T-helper 2 cell treated with Interferon-gamma antibody and Interleukin-4, amounts not matched to agents 5 μg/mL and 100 μg/mL, for 36 hours (primary cell): ENCODE results near the gene ACAP2.
A peak's percentile ranks its signal among the peaks of the same experiment; 100 is the strongest.

Source experiments
- DNase-seq: peaks from one replicate; pipeline ENCODE4 v3.0.0; 2021; ENCODE audit warnings: low spot score
- H3K27ac Mint-ChIP-seq: one replicate; pipeline ENCODE4 v1.8.0; 2021; ENCODE audit warnings: mild to moderate bottlenecking, mixed read lengths
- H3K27me3 Mint-ChIP-seq: one replicate; pipeline ENCODE4 v1.8.0; 2021; ENCODE audit warnings: low read depth, mixed read lengths
- H3K36me3 Mint-ChIP-seq: one replicate; pipeline ENCODE4 v1.8.0; 2021; ENCODE audit warnings: low read depth, mixed read lengths
- H3K4me1 Mint-ChIP-seq: one replicate; pipeline ENCODE4 v1.8.0; 2021; ENCODE audit warnings: low read depth, mixed read lengths
- H3K4me3 Mint-ChIP-seq: one replicate; pipeline ENCODE4 v1.8.0; 2022; ENCODE audit warnings: mild to moderate bottlenecking, moderate library complexity, mixed read lengths
- H3K9me3 Mint-ChIP-seq: one replicate; pipeline ENCODE4 v1.8.0; 2021; ENCODE audit warnings: mixed read lengths

ACAP2 gene

DNA sequence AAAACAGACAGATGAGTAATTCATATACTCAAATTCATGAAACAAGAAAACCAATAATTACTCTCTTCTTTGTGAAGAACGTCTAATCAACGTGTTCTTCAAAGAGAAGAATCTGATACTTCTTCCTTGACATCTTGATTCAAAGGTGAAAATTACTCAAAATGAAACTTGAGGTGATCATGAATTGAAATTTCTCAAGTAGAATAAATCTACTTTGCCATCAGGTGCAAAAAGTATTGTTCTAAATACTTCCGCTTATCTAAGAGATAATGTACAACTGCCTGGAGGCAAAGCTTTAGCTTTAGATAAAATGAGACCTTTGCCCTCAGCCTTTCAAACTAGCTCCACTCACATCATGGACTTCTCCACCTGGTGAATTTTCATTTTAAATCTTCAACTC, 158.0 kb downstream of the ACAP2 start:
- Mint-ChIP-seq H3K27ac (no peak overlapping the region), H3K4me3 (no peak overlapping the region), H3K36me3 (peaks cover 45% of the 10 kb centered on the region)

DNA sequence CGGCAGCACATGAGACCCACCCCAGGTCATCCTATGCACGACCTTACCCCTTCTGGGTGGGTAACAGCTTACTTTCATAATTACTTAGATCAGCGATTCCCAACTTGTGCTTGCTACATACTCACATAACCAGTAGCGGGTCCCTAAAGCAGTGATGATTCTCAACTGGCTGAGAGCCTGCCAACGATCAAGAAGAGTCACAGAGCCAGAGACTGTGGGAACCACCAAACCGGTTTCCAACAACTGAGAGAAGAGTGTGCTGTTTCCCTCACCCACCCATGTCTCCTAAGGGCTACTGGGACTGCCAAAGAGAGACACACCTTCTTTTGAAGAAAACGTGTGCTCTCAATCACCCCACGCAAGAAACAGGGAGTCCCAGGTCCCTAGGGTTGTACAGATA, 159.9 kb downstream of the ACAP2 start:
- DNase-seq = no peak
- Mint-ChIP-seq H3K36me3 (peaks cover 36% of the 10 kb centered on the region), H3K4me3 (no peak overlapping the region), H3K4me1 (peaks cover 22% of the 10 kb centered on the region), H3K9me3 (no peaks in the 10 kb centered on the region), H3K27me3 (no peaks in the 10 kb centered on the region), H3K27ac (no peak overlapping the region)

More for the DNA sequence above, 158.0 kb downstream of the ACAP2 start:
- no peaks in the 10 kb centered on the region for H3K27me3 Mint-ChIP-seq
- H3K4me1 Mint-ChIP-seq = peaks cover 22% of the 10 kb centered on the region
- no peaks in the 10 kb centered on the region for H3K9me3 Mint-ChIP-seq
- no peak for DNase-seq

DNA sequence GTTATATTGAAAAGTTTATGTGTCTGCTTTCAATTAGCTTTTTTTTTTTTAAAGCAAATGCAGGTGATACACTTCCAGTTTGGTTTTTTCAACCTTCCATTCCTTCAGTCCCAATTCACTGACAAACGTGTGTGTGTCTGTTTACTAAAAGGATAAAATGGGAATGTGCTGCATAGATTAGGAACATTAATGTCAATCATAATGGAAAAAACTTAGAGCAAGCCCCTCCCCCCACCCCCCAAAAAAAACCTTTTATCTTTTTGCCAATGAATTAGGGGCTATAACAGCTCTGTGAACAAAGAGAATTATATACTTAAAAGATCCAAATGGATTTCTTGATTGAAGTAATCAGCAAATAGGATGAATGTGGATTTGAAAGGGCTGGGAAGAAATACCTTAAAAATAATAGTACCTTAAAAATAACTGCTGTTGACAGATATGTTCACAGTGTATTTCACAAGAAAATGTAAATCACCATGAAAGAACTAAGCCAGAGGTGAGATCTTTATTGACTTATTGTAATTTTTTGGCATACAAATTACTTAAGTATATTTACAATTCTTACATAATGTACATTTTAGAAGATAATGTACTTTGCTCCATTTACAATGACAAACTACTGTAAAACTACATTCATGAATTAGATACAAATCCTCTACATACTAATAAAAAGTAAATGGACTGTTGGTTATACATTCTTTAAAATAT, 168.4 kb downstream of the ACAP2 start:
- no peaks in the 10 kb centered on the region for H3K27me3 Mint-ChIP-seq
- no peak overlapping the region for H3K27ac Mint-ChIP-seq
- H3K4me3 Mint-ChIP-seq = no peak overlapping the region
- peaks cover 8% of the 10 kb centered on the region for H3K36me3 Mint-ChIP-seq
- DNase-seq = no peak
- H3K9me3 Mint-ChIP-seq = no peaks in the 10 kb centered on the region
- H3K4me1 Mint-ChIP-seq = peaks cover 15% of the 10 kb centered on the region

DNA sequence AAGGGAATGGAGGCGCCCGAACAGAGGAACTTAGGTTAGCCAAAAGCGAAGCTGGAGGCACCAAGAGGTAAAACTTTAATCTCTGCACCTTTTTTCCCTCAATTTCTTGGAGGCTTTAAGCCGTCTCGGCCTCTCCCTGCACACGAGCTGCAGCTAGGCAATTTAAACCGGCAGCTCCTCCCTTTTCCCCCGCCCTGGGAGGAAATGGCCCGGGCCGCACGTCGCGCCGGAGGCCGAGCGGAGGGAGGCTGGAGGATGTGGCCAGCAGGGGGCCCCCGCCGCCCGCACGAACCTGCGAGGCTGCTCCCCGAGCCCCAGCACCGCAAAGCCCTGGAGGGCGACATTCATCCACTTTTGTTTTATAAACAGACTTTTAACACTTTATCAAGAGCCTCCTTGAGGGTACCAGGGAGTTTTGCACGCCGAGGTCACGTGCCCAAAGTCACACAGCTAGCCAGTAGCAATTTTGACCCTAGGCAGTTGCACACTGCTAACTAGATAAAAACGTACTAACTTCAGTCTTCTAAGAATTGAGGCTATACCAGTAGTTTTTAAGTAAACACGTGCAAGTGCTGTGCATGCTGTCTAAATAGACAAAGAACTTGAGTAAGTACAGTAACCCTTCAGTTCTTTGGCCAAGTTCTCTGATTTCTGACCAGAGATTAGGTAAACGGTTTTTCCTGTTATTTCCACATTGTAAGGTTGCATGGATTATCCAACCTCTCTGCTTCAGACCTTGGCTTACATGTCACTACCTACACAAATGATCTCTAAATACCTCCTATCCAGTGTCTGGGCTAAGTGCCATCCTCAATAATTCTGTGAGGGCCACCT, 171.2 kb downstream of the ACAP2 start:
- Mint-ChIP-seq H3K27me3 (no peaks in the 10 kb centered on the region), H3K9me3 (no peaks in the 10 kb centered on the region), H3K27ac (peak overlapping the region; percentile 84), H3K4me3 (peak overlapping the region; percentile 89), H3K4me1 (peaks cover 23% of the 10 kb centered on the region), H3K36me3 (peaks cover 3% of the 10 kb centered on the region)
- DNase-seq = peak; percentile 87

DNA sequence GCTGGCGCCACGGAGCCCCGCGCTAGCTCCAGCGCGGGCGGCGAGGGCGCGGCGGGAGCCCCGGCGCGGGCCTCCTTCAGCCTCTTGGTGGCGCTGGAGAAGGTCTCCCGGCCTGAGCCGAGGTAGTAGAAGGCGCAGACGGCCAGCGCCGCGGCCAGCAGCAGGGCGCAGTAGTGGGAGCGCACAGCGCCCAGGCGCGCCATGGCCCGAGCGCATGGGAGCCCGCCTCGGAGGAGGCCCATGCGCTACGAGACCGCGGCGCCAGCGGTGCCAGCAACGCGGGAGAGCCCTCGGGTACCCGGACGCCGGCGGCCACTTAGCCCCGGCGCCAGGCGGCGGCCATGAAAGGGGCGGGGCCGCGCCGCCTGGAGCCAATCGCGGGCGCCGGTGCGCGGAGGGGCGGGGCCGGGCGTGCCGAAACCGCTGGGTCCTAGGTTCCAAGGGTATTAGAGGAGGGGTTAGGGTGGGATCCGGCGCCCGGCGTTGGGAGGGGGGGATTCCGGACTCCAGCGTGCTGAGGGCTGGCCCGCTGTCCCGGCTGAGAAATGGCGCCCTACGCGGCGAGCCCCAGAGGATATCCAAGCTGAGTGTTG, 171.9 kb downstream of the ACAP2 start, which contains the start of gene XXYLT1:
XXYLT1 (minus strand) TSS at position 343 of the 593 bp plus-strand sequence; CDS start at position 242, 101 bp downstream.
- peak within 1 kb of the TSS; percentile 89 for H3K4me3 Mint-ChIP-seq
- peaks cover 4% of the 10 kb centered on the region for H3K36me3 Mint-ChIP-seq
- H3K27ac Mint-ChIP-seq = peak within 1 kb of the TSS; percentile 84
- no peaks in the 10 kb centered on the region for H3K9me3 Mint-ChIP-seq
- H3K4me1 Mint-ChIP-seq = peaks cover 23% of the 10 kb centered on the region
- no peaks in the 10 kb centered on the region for H3K27me3 Mint-ChIP-seq
- peak; percentile 89 for DNase-seq

DNA sequence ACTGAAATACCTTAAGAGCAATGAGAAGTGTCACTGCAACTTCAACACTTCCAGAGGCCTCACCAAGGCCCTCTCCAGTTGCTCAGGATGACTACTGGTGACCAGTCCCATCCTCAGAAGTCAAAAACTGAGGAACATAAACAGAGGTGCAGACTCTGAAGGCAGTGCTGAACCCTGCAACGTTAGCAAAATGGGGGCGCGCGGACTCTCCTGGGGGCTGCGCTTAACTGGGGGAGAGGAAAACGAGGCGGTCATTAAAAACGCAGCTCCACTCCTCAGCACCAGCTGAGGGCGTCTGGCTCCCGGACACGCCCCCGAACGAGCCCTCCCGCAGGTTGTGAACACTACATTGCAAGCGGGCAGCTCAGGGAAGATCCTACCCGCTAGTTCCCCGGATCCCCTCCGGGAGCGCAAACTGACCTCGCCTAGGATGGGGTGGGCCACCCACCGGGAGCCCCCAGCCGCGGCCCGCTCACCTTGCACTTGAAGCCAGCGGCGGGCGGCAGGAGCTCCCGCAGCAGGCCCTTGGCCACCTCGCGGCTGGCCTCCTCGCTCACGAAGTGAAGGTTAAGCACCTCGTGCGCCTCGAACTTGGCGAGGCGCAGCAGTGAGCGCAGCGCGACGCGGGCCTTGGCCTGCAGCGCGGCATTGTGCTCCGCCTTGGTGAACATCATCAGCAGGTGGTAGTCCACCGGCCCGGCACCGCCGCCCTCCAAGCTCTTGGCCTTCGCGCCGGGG, 172.6 kb downstream of the ACAP2 start:
- DNase-seq = peak; percentile 46
- Mint-ChIP-seq H3K27ac (no peak overlapping the region), H3K27me3 (no peaks in the 10 kb centered on the region), H3K9me3 (no peaks in the 10 kb centered on the region), H3K4me3 (peak overlapping the region; percentile 80), H3K4me1 (peaks cover 24% of the 10 kb centered on the region), H3K36me3 (peaks cover 9% of the 10 kb centered on the region)

DNA sequence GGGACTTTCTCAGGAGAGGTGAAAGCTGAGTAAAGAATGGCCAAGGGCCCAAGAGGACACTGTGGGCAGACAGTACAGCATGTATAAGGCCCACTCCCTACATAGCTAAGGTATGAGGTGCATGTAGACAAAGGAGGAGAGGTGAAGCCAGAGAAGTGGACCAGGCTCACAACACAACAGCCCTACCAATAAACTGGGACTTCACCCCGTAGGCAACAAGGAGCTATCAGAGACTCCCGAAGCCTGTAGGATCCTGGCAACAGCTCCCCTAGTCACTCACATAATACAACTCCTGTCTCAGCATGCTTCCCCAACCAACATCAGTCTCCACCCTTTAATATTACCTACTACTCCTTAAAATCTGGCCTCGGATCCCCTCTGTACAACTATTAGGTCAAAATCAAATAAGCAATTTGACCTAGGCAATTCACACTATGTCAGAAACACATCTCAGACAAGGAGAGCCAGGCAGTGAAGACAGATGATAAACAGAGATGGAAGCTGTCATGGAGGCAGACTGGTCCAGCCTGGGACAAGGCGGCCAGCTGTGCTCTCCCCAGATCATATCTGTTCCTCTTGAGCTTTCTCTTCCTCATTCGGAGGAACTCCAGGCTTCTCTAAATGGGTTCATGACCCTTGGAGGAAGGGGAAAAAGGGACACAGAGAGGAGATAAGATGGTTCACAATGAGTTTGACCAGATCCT, 173.3 kb downstream of the ACAP2 start:
- peaks cover 26% of the 10 kb centered on the region for H3K4me1 Mint-ChIP-seq
- no peaks in the 10 kb centered on the region for H3K9me3 Mint-ChIP-seq
- peaks cover 12% of the 10 kb centered on the region for H3K36me3 Mint-ChIP-seq
- DNase-seq = no peak
- H3K4me3 Mint-ChIP-seq = peak overlapping the region; percentile 80
- H3K27ac Mint-ChIP-seq = no peak overlapping the region
- no peaks in the 10 kb centered on the region for H3K27me3 Mint-ChIP-seq

DNA sequence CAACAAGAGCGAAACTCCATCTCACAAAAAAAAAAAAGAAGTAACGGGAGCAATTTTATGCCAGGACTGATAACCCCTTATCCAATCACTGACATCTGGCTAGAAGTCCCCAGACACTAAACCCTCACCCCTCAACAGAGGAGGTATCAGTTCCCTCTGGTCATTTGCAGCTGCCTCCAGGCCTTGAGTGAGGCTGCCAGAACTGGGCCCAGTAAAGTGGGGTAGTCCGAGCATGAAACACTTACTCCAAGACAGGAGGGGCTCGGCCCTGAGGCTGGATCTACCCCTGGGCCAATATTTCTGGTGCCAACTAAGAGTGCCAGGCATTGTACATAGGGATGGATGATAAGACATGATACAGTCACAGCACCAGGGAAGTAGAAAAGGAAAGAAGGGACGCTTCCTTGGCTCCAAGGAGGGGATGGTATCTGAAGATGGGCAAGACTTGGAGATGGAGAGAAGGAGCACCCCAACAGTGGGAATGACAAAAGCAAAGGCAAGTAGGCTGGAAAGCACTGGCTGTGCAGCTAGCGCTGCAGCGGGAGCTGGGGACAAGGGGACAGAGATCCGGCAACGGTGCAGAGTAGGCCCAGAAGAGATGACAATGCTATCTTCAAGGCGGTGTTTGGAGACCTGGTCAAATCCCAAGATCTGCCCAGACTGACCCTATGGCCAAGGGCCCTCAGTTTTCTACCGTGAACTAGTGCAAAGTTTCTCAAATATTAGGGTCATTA, 174.1 kb downstream of the ACAP2 start:
- no peak for DNase-seq
- peaks cover 12% of the 10 kb centered on the region for H3K36me3 Mint-ChIP-seq
- peak overlapping the region; percentile 9 for H3K4me3 Mint-ChIP-seq
- H3K27ac Mint-ChIP-seq = no peak overlapping the region
- H3K27me3 Mint-ChIP-seq = no peaks in the 10 kb centered on the region
- no peaks in the 10 kb centered on the region for H3K9me3 Mint-ChIP-seq
- peaks cover 31% of the 10 kb centered on the region for H3K4me1 Mint-ChIP-seq

DNA sequence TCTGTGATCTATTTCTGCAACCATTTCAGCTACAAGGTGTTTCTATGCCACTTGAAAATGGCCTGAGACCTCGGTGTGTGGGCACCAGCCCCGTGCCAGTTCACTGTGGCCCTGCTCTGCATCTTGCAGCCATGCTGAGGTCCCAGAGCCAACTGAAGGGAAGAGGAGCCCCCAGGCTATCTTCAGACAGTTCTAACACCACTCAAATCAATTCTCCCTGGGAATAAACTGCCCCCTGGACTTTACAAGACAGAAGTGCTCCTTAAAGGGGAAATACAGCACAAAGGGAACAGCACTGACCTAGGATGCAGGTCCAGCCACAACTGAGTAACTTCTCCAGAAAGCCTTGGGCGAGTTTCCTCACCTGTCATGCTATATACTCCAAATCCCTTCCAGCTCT, 175.7 kb downstream of the ACAP2 start:
- DNase-seq = no peak
- peaks cover 12% of the 10 kb centered on the region for H3K36me3 Mint-ChIP-seq
- H3K4me1 Mint-ChIP-seq = peaks cover 33% of the 10 kb centered on the region
- no peaks in the 10 kb centered on the region for H3K9me3 Mint-ChIP-seq
- H3K4me3 Mint-ChIP-seq = no peak overlapping the region
- no peaks in the 10 kb centered on the region for H3K27me3 Mint-ChIP-seq
- H3K27ac Mint-ChIP-seq = no peak overlapping the region

DNA sequence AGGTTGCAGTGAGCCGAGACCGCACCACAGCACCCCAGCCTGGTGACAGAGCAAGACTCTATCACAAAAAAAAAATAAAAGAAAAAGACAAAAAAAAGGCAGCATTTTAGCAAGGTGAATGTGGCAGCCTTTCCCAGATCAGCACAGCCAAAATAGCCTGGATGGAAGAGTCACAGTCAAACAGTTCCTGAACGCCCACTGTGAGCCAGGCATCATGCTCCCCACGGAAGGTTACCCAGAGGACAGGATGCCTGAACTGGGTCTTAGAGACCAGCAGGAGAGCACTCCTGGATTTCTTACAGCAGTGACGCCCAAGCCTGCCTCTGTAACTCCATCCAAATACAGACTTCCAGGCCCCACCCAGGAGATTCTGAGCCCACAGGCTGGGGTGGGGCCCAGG, 176.4 kb downstream of the ACAP2 start:
- no peak overlapping the region for H3K4me3 Mint-ChIP-seq
- no peaks in the 10 kb centered on the region for H3K27me3 Mint-ChIP-seq
- DNase-seq = no peak
- H3K9me3 Mint-ChIP-seq = no peaks in the 10 kb centered on the region
- no peak overlapping the region for H3K27ac Mint-ChIP-seq
- H3K36me3 Mint-ChIP-seq = peaks cover 12% of the 10 kb centered on the region
- peaks cover 32% of the 10 kb centered on the region for H3K4me1 Mint-ChIP-seq

DNA sequence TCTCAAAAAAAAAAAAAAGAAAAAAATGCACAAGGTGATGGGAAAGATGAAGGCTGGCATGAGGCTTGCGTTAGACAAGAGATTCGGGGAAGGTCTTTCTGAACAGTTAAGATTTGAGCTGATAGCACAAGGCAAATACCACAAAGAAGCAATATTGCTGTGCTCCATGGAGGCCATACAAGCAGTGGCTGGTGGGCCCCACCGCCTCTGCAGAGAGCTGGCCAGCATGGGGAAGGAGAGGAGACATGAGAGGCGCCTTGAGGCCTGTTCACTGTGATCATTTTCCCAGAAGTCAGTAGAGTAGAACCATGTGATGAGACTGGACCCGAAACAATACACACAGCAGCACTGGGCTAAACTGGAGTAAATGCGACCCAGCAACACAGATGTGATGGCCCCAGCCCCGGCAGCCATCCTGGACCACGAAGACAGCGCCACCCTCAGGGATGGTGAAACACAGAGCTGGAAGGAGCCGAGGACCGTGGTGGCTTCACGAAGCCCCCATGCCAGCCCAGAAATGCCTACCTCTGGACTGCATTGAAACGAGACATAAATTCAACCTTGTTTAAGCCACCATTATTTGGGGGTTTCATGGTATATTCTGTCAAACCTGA, 177.3 kb downstream of the ACAP2 start:
- H3K27me3 Mint-ChIP-seq = no peaks in the 10 kb centered on the region
- H3K9me3 Mint-ChIP-seq = no peaks in the 10 kb centered on the region
- H3K27ac Mint-ChIP-seq = no peak overlapping the region
- H3K4me3 Mint-ChIP-seq = no peak overlapping the region
- no peak for DNase-seq
- peaks cover 14% of the 10 kb centered on the region for H3K36me3 Mint-ChIP-seq
- H3K4me1 Mint-ChIP-seq = peaks cover 37% of the 10 kb centered on the region

DNA sequence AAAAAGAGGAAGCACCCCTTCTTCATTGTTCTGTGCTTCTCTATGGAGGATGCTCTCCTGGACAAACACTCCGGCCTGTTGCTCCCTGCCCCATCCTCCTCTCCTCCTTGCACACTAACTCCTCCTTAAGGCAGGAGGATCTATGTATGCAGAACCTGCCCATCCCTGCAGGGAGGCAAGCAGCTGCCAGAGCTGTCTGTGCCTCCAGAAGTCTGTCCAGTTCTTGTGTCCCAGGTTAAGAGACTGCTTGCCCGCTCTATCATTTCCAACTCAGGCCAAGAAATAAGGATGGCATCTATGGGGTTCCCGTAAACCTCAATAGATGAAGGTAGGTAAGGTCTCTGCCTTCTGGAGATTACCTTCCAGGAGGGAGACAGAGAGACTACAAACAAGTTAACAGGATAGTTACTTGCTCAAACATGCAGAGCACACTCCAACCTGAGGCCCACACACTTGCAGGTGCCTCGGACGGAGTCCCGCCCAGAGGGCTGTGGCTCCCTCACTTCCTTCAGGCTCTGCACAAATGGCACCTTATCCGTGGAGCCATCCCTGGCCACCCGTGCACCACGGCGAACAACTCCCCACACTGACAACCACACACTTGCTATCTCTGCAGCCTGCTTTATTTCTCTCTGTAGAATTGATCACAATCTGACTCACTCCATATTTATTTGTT, 178.8 kb downstream of the ACAP2 start:
- no peaks in the 10 kb centered on the region for H3K27me3 Mint-ChIP-seq
- H3K4me1 Mint-ChIP-seq = peaks cover 27% of the 10 kb centered on the region
- H3K27ac Mint-ChIP-seq = no peak overlapping the region
- H3K9me3 Mint-ChIP-seq = no peaks in the 10 kb centered on the region
- no peak for DNase-seq
- H3K36me3 Mint-ChIP-seq = peaks cover 14% of the 10 kb centered on the region
- H3K4me3 Mint-ChIP-seq = no peak overlapping the region
